ENCODE data around the gene NATD1.

The NATD1 gene

GRCh38 chr17:21299981-21300600 is 46.9 kb upstream of the NATD1 start:
- Histone ChIP-seq H3K9me3 (ENCODE audit: insufficient read depth, low read length) (no peaks in the 10 kb centered on the region), H3K4me2 (ENCODE audit: low read length) (no peak overlapping the region), H3K36me3 (replicated peaks; ENCODE audit: low read depth, low read length) (no peaks in the 10 kb centered on the region), H3K27me3 (ENCODE audit: low read depth, low read length) (no peaks in the 10 kb centered on the region), H4K20me1 (ENCODE audit: insufficient read depth, low read length) (no peaks in the 10 kb centered on the region), H3K9ac (ENCODE audit: low read length) (no peak overlapping the region), H3K79me2 (ENCODE audit: low read length) (no peaks in the 10 kb centered on the region), H3K27ac (ENCODE audit: low read length) (no peak overlapping the region), H3K4me3 (ENCODE audit: low read length) (no peak overlapping the region), H3K4me1 (ENCODE audit: low read length) (no peaks in the 10 kb centered on the region), H2AFZ (ENCODE audit: low read depth, low read length) (no peak overlapping the region)
- TF ChIP-seq EZH2phosphoT487 (IDR thresholded peaks at IDR 0.05; ENCODE audit: low read depth) = no peak
- TF ChIP-seq CTCF (IDR thresholded peaks at IDR 0.05; ENCODE audit: low read depth, low read length) = no peak

GRCh38 chr17:21298983-21299519 is 45.8 kb upstream of the NATD1 start:
- Histone ChIP-seq H3K79me2 (ENCODE audit: low read length) (no peaks in the 10 kb centered on the region), H3K4me2 (ENCODE audit: low read length) (no peak overlapping the region), H3K36me3 (replicated peaks; ENCODE audit: low read depth, low read length) (no peaks in the 10 kb centered on the region), H3K27me3 (ENCODE audit: low read depth, low read length) (no peaks in the 10 kb centered on the region), H3K4me1 (ENCODE audit: low read length) (no peaks in the 10 kb centered on the region), H3K27ac (ENCODE audit: low read length) (no peak overlapping the region), H3K9me3 (ENCODE audit: insufficient read depth, low read length) (no peaks in the 10 kb centered on the region), H3K9ac (ENCODE audit: low read length) (no peak overlapping the region), H3K4me3 (ENCODE audit: low read length) (no peak overlapping the region), H4K20me1 (ENCODE audit: insufficient read depth, low read length) (no peaks in the 10 kb centered on the region), H2AFZ (ENCODE audit: low read depth, low read length) (no peak overlapping the region)
- TF ChIP-seq CTCF (IDR thresholded peaks at IDR 0.05; ENCODE audit: low read depth, low read length) (no peak), EZH2phosphoT487 (IDR thresholded peaks at IDR 0.05; ENCODE audit: low read depth) (no peak)

GRCh38 chr17:21298056-21298982 is 45.1 kb upstream of the NATD1 start:
- no peaks in the 10 kb centered on the region for H3K4me1 ChIP-seq (ENCODE audit: low read length)
- no peaks in the 10 kb centered on the region for H3K9me3 ChIP-seq (ENCODE audit: insufficient read depth, low read length)
- H3K36me3 ChIP-seq (replicated peaks; ENCODE audit: low read depth, low read length) = no peaks in the 10 kb centered on the region
- no peak overlapping the region for H3K4me3 ChIP-seq (ENCODE audit: low read length)
- no peak overlapping the region for H2AFZ ChIP-seq (ENCODE audit: low read depth, low read length)
- no peak overlapping the region for H3K27ac ChIP-seq (ENCODE audit: low read length)
- no peaks in the 10 kb centered on the region for H3K79me2 ChIP-seq (ENCODE audit: low read length)
- H3K9ac ChIP-seq (ENCODE audit: low read length) = no peak overlapping the region
- TF ChIP-seq EZH2phosphoT487 (IDR thresholded peaks at IDR 0.05; ENCODE audit: low read depth) (no peak), CTCF (IDR thresholded peaks at IDR 0.05; ENCODE audit: low read depth, low read length) (no peak)
- no peak overlapping the region for H3K4me2 ChIP-seq (ENCODE audit: low read length)
- no peaks in the 10 kb centered on the region for H4K20me1 ChIP-seq (ENCODE audit: insufficient read depth, low read length)
- H3K27me3 ChIP-seq (ENCODE audit: low read depth, low read length) = no peaks in the 10 kb centered on the region

- Histone ChIP-seq H3K9ac (ENCODE audit: low read length) (no peak overlapping the region), H3K79me2 (ENCODE audit: low read length) (no peaks in the 10 kb centered on the region), H3K4me3 (ENCODE audit: low read length) (no peak overlapping the region), H3K9me3 (ENCODE audit: insufficient read depth, low read length) (no peaks in the 10 kb centered on the region), H3K27ac (ENCODE audit: low read length) (no peak overlapping the region), H3K4me1 (ENCODE audit: low read length) (no peaks in the 10 kb centered on the region), H3K27me3 (ENCODE audit: low read depth, low read length) (no peaks in the 10 kb centered on the region), H3K36me3 (replicated peaks; ENCODE audit: low read depth, low read length) (no peaks in the 10 kb centered on the region), H3K4me2 (ENCODE audit: low read length) (no peak overlapping the region), H2AFZ (ENCODE audit: low read depth, low read length) (no peak overlapping the region), H4K20me1 (ENCODE audit: insufficient read depth, low read length) (no peaks in the 10 kb centered on the region)
- no peak for TF ChIP-seq CTCF (IDR thresholded peaks at IDR 0.05; ENCODE audit: low read depth, low read length)
- no peak for TF ChIP-seq EZH2phosphoT487 (IDR thresholded peaks at IDR 0.05; ENCODE audit: low read depth)
Observed at GRCh38 chr17:21297597-21297996, 44.4 kb upstream of the NATD1 start.
